ENCODE data around the gene PLXDC1. TPM values are rescaled to one million over a fixed set of nuclear protein-coding genes. Genes with fewer than 3 reads are reported as not detected.

The PLXDC1 gene
- total RNA-seq, 1 experiment from 2014 or later = 2.0 TPM

DNA sequence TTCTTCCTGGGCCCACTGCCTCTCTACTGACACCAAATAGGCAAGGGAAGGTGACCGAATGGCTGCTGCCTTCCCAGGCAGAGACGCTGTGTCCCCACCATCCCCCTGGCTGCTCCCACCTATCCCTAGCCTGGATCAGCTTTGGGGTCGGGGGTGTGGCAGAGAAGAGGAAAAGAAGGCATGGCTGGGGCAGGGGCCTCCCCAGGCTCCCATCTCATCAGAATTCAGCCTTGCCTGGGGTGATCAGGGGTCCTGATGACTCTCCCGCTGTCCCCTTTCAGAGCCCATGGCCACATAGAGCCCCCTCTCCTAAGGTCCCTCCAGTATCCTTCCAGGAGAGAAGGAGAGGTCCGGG, 665 bp downstream of the PLXDC1 start:
- H2BK120ac ChIP-seq (ENCODE audit: low read depth, low read length, poor library complexity, severe bottlenecking) = no peak overlapping the region
- H2AFZ ChIP-seq (ENCODE audit: low read length) = no peak overlapping the region
- peaks cover 6 to 9% of the 10 kb centered on the region in 2 experiments; a peak in 3 of 5 replicates for H3K9me3 Mint-ChIP-seq
- peak overlapping the region; percentile 74 for H3K4me2 ChIP-seq (ENCODE audit: insufficient read depth, insufficient read length, low read length)
- no peak overlapping the region for H2BK20ac ChIP-seq (ENCODE audit: low read depth, low read length, poor library complexity, severe bottlenecking)
- no peak overlapping the region for H2BK5ac ChIP-seq (ENCODE audit: insufficient read length, low read length)
- no peaks in the 10 kb centered on the region for H4K20me1 ChIP-seq (ENCODE audit: control insufficient read depth, insufficient read depth, insufficient read length)
- H3K18ac ChIP-seq (ENCODE audit: insufficient read length, low read depth, low read length) = no peak overlapping the region
- H2BK12ac ChIP-seq (ENCODE audit: insufficient read length, low read depth, low read length) = no peak overlapping the region
- no peaks in the 10 kb centered on the region for H3K4me1 ChIP-seq (ENCODE audit: insufficient read depth, low read length)
- TF ChIP-seq, protein P1, sequence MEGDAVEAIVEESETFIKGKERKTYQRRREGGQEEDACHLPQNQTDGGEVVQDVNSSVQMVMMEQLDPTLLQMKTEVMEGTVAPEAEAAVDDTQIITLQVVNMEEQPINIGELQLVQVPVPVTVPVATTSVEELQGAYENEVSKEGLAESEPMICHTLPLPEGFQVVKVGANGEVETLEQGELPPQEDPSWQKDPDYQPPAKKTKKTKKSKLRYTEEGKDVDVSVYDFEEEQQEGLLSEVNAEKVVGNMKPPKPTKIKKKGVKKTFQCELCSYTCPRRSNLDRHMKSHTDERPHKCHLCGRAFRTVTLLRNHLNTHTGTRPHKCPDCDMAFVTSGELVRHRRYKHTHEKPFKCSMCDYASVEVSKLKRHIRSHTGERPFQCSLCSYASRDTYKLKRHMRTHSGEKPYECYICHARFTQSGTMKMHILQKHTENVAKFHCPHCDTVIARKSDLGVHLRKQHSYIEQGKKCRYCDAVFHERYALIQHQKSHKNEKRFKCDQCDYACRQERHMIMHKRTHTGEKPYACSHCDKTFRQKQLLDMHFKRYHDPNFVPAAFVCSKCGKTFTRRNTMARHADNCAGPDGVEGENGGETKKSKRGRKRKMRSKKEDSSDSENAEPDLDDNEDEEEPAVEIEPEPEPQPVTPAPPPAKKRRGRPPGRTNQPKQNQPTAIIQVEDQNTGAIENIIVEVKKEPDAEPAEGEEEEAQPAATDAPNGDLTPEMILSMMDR (conservative IDR thresholded peaks at IDR 0.05) = no peak
- DNase-seq = no peak
- H3K23ac ChIP-seq (ENCODE audit: insufficient read length, low read depth, low read length) = no peak overlapping the region
- no peak overlapping the region for H3K14ac ChIP-seq (ENCODE audit: insufficient read depth, low read length)
- no peak overlapping the region for H4K8ac ChIP-seq (replicated peaks; ENCODE audit: insufficient read length, low read depth, low read length)
- no peak overlapping the region for H3K56ac ChIP-seq (ENCODE audit: insufficient read length, low read depth, low read length)
- H3K9ac ChIP-seq (ENCODE audit: extremely low read depth, insufficient read length, low read length) = no peak overlapping the region
- H3K27ac ChIP-seq (ENCODE audit: insufficient read length, low read depth, low read length) = no peak overlapping the region
- WGBS (ENCODE audit: extremely low coverage, insufficient read length, low lambda C conversion rate) = no CpG with 5 or more reads among the region's 5 CpGs
- H3T11ph ChIP-seq (ENCODE audit: low read length) = no peak overlapping the region
- H2BK15ac ChIP-seq (ENCODE audit: low read depth, low read length) = no peak overlapping the region
- no peak overlapping the region for H4K91ac ChIP-seq (ENCODE audit: insufficient read length, low read depth, low read length)
- peaks cover 0 to 5% (median 0%) of the 10 kb centered on the region in 3 experiments; a peak in 1 of 7 replicates for H3K36me3 Mint-ChIP-seq (ENCODE audit: insufficient read depth in 1 of 3, low read depth in 3 of 3)
- no peak overlapping the region for H2AK5ac ChIP-seq (ENCODE audit: insufficient read length, low read length)
- no peaks in the 10 kb centered on the region for H3K79me2 ChIP-seq (ENCODE audit: insufficient read depth, low read length)
- peaks cover 14 to 34% of the 10 kb centered on the region in 2 experiments for H3K4me1 Mint-ChIP-seq
- H3K79me1 ChIP-seq (ENCODE audit: insufficient read depth, low read depth, low read length, poor library complexity, severe bottlenecking) = no peaks in the 10 kb centered on the region
- peaks cover 17% of the 10 kb centered on the region for H3K23me2 ChIP-seq (ENCODE audit: insufficient read length, low read depth, low read length, poor library complexity, severe bottlenecking)
- H3K9me3 ChIP-seq (ENCODE audit: control insufficient read depth, low read depth, low read length) = no peaks in the 10 kb centered on the region
- H3K4me3 Mint-ChIP-seq = peak overlapping the region; percentile 92 to 94
- H3K4ac ChIP-seq (ENCODE audit: low read depth, low read length) = no peak overlapping the region
- peaks cover 9% of the 10 kb centered on the region; the same call in 1 of the 2 replicates for H3K27me3 ChIP-seq (ENCODE audit: insufficient read depth, low read length)
- H4K5ac ChIP-seq (ENCODE audit: insufficient read length, low read depth, low read length) = no peak overlapping the region
- peaks cover 48% of the 10 kb centered on the region for H3K27me3 Mint-ChIP-seq (ENCODE audit: low read depth)
- no peak overlapping the region for H3K27ac Mint-ChIP-seq
